ENCODE measurements around the gene STAG3. TPM values are rescaled to one million over a fixed set of nuclear protein-coding genes. Genes with fewer than 3 reads are reported as not detected.

Gene STAG3
- total RNA-seq, 1 donor from 2014 or later: 1.9 TPM

- Mint-ChIP-seq H3K4me1 (ENCODE audit: unreplicated experiment) (peaks cover 42% of the 10 kb centered on the region), H3K27me3 (ENCODE audit: unreplicated experiment) (peaks cover 35% of the 10 kb centered on the region), H3K36me3 (ENCODE audit: low read depth, unreplicated experiment) (peaks cover 20% of the 10 kb centered on the region), H3K9me3 (ENCODE audit: unreplicated experiment) (no peaks in the 10 kb centered on the region), H3K27ac (ENCODE audit: unreplicated experiment) (no peak overlapping the region), H3K4me3 (ENCODE audit: unreplicated experiment) (no peak overlapping the region)
- TF ChIP-seq CTCF (IDR thresholded peaks at IDR 0.05; ENCODE audit: unreplicated experiment): no peak
- peak; percentile 31 for DNase-seq (ENCODE audit: low spot score)
Observed at GRCh38 chr7:100171087-100171681, 6.5 kb upstream of the STAG3 start.

- H3K4me1 Mint-ChIP-seq (ENCODE audit: unreplicated experiment): peaks cover 42% of the 10 kb centered on the region
- DNase-seq (ENCODE audit: low spot score): no peak
- H3K27ac Mint-ChIP-seq (ENCODE audit: unreplicated experiment): no peak overlapping the region
- peaks cover 33% of the 10 kb centered on the region for H3K27me3 Mint-ChIP-seq (ENCODE audit: unreplicated experiment)
- H3K4me3 Mint-ChIP-seq (ENCODE audit: unreplicated experiment): peak overlapping the region; percentile 42
- no peaks in the 10 kb centered on the region for H3K9me3 Mint-ChIP-seq (ENCODE audit: unreplicated experiment)
- peaks cover 20% of the 10 kb centered on the region for H3K36me3 Mint-ChIP-seq (ENCODE audit: low read depth, unreplicated experiment)
- TF ChIP-seq CTCF (IDR thresholded peaks at IDR 0.05; ENCODE audit: unreplicated experiment): no peak
Observed at GRCh38 chr7:100171840-100172239, 5.9 kb upstream of the STAG3 start.

- TF ChIP-seq CTCF (IDR thresholded peaks at IDR 0.05; ENCODE audit: unreplicated experiment): no peak
- DNase-seq (ENCODE audit: low spot score): no peak
- Mint-ChIP-seq H3K4me3 (ENCODE audit: unreplicated experiment) (no peak overlapping the region), H3K4me1 (ENCODE audit: unreplicated experiment) (peaks cover 21% of the 10 kb centered on the region), H3K36me3 (ENCODE audit: low read depth, unreplicated experiment) (peaks cover 20% of the 10 kb centered on the region), H3K27ac (ENCODE audit: unreplicated experiment) (no peak overlapping the region), H3K9me3 (ENCODE audit: unreplicated experiment) (no peaks in the 10 kb centered on the region), H3K27me3 (ENCODE audit: unreplicated experiment) (peaks cover 16% of the 10 kb centered on the region)
Observed at GRCh38 chr7:100173806-100174495, 3.8 kb upstream of the STAG3 start.

GRCh38 chr7:100174582-100174981 is 3.1 kb upstream of the STAG3 start:
- Mint-ChIP-seq H3K4me1 (ENCODE audit: unreplicated experiment) (peaks cover 21% of the 10 kb centered on the region), H3K9me3 (ENCODE audit: unreplicated experiment) (no peaks in the 10 kb centered on the region), H3K4me3 (ENCODE audit: unreplicated experiment) (no peak overlapping the region), H3K27ac (ENCODE audit: unreplicated experiment) (no peak overlapping the region), H3K36me3 (ENCODE audit: low read depth, unreplicated experiment) (peaks cover 20% of the 10 kb centered on the region), H3K27me3 (ENCODE audit: unreplicated experiment) (peaks cover 14% of the 10 kb centered on the region)
- TF ChIP-seq CTCF (IDR thresholded peaks at IDR 0.05; ENCODE audit: unreplicated experiment): no peak
- DNase-seq (ENCODE audit: low spot score): no peak

- Mint-ChIP-seq H3K4me1 (ENCODE audit: unreplicated experiment) (peaks cover 20% of the 10 kb centered on the region), H3K36me3 (ENCODE audit: low read depth, unreplicated experiment) (peaks cover 19% of the 10 kb centered on the region), H3K27ac (ENCODE audit: unreplicated experiment) (peak overlapping the region; percentile 59), H3K9me3 (ENCODE audit: unreplicated experiment) (no peaks in the 10 kb centered on the region), H3K4me3 (ENCODE audit: unreplicated experiment) (peak overlapping the region; percentile 81), H3K27me3 (ENCODE audit: unreplicated experiment) (peaks cover 16% of the 10 kb centered on the region)
- no peak for DNase-seq (ENCODE audit: low spot score)
- no peak for TF ChIP-seq CTCF (IDR thresholded peaks at IDR 0.05; ENCODE audit: unreplicated experiment)
Observed at GRCh38 chr7:100175296-100175935, 2.3 kb upstream of the STAG3 start.
